SIG-M5 treated with dmso at 0.1 percent for 504 hours (cell line): Measurements from ENCODE around the gene LGR6.
"Not testable (repeated sequence)": the region's sequence is repeated elsewhere in the genome, so short reads cannot be mapped to it uniquely, and the experiment has no call there.

ENCODE experiments used
- DNase-seq: peaks from one replicate; lab custom pipeline; 2025; ENCODE audit not compliant: unreplicated experiment; lab: John Stamatoyannopoulos, UW

LGR6 gene

GRCh38 chr1:202261209-202261958 lies 67.8 kb downstream of the LGR6 start:
- DNase-seq: not testable (repeated sequence)

DNA sequence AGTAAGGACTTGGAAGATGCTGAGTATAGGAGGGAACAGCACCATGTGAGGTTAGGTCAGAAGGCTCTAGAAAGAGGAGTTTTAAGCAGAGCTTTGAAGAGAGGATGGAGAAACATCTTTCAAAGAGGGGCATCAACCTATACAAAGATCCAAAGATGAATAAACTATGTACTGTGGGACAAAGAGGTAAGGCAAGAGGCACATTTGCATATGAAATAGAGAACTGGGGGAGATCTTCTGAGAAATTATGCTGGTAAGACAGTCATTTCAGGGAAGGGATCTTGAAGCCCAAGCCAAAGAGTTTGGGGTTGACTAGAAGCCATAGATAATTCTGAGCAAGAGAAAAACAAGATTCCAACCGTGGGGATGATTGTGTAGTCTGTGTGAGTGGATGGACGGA lies 70.0 kb downstream of the LGR6 start:
- no peak for DNase-seq

- DNase-seq: no peak
Observed at GRCh38 chr1:202264300-202264699, 70.7 kb downstream of the LGR6 start.

DNA sequence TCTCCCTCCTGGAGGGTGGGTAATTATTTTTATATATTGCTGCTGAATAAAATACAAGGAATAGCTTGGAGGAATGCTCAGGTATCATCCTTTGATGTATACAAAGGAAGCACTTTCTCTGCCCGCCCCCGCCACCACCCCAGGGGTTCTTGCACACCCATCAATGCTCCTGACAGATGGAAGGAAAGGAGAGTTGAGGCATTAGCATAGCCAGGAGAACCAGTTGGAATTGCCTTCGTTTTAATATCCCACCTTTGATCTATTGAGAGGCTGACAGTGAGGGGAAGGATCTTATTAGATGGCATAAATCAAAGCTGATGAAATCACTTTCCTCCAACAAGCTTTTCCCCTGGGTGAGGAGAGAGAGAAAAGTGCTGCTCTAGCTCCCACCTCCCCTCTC lies 71.1 kb downstream of the LGR6 start:
- no peak for DNase-seq

DNA sequence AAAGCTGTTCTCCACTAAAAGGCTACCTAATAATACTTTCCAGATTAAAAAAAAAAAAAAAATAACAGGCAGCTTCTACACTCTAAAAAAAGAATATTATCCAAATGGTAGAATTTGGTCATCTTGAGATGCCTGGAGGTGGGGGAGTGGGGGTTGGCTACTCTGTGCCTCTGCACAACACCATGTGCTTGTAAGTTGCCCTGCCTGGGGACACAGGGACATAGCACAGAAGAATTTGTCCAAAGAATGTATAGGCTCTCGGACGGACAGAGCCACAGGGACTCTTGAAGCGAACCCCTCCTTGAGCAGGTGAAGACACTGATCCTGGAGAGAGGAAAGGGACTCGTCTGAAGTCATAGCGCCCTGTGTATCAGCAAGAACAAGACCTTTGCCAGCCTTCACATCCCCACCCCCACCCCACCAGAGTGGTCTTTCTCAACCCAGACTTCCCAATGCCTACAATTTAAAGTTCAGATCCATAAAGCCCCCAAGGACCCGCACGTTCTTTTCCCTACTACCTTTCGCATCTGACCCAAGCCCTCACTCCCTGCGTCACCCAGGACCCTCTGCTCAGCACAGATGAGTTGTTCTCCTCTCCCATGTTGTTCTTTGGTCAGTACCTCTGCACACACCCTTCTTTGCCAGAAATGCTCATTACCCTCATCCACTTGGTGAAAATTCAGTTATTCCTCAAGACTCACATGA lies 72.6 kb downstream of the LGR6 start:
- no peak for DNase-seq

DNA sequence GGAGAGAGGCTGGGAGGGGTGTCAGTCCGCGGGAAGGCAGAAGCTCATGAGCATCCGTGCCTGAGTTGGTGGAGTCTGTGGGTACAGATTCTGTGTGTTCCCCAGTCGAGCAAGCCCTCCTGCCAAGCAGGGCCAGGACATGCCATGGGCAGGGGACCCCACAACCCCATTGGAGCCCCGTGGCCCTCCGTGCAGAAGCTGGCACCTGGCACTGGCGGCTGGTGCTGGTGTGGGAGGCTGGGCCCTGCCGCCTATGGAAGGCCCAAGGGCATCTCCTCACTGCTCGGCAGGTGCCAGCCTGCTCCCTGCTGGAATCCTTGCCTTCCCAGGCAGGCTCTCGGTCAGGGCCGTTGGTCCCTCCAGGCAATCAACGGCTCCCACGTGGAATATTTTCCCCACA lies 74.4 kb downstream of the LGR6 start:
- no peak for DNase-seq

- no peak for DNase-seq
Observed at GRCh38 chr1:202268817-202269216, 75.2 kb downstream of the LGR6 start.

DNA sequence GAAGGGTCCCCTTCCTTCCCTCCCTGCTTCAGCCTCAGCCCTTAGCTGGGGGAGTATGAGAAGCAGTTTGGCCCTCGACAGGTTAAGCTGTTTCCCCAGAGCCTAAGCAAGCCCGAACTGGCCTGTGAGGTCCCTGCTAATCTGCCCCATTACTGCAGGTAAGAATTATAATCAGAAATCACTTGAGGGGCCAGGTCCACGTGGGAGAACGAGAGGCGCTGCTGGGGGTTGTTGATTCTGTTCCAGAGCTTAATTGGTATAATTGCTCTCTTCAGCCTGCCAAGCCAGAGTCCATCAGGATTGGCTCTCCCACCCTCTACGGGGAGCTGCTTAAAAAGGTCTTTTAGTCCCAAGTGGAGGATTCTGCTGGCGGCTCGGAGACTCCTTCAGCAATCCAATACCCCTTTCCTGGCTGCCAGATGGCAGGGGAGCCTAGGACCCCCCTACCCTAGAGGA lies 77.3 kb downstream of the LGR6 start:
- no peak for DNase-seq

DNA sequence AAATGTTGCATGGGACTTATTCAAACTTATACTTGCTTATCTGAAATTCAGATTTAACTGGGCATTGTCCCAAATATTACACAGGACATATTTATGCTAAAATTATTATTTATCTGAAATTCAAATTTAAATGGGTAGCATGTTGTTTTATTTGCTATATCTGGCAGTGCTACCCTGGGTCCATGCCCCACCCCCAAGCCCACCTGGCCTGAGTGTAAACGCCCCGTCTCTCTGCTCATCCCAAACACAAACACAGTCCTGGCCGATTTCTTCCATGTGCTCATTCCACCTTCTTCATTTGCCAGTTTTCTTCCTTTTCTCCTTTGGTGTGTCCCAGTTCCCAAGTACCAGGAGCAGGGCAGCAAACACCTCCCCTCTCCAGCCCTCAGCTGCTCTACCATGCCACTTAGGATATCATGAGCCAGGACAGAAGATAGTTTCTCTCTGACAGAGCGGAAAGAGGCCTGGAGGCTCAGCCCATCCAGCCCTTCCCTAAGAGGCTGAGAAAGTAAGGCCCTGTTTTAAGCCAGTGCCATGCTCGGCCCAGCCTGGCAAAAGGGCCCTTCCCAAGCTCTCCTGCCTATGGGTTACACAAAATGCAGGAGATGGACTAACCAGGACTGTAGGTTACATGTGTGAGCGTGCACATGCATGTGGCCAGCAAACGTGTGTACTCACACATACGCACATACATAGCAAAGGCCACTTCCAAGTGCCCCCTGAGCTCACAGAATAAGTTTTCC lies 78.7 kb downstream of the LGR6 start:
- DNase-seq: no peak

DNA sequence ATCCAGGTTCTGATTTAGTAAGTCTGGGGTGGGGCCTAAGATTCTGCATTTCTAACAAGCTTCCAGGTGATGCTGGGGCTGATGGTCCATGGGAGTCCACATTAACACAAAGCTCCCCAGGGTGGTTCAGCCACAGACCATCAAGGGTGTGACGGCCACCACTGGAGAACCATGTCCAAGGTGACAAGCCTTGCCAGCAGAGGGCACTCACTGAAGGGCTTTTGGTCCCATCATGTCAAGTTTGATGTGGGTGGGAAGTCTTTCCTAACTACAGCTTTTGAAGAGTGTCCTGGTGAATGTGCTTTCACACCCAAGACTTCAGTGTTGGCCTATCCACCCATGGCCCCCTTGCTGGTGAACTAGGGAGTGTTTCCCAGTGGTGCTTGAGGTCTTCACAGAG lies 81.0 kb downstream of the LGR6 start:
- DNase-seq: peak; percentile 64

GRCh38 chr1:202275061-202275770 lies 81.6 kb downstream of the LGR6 start:
- DNase-seq: no peak

DNA sequence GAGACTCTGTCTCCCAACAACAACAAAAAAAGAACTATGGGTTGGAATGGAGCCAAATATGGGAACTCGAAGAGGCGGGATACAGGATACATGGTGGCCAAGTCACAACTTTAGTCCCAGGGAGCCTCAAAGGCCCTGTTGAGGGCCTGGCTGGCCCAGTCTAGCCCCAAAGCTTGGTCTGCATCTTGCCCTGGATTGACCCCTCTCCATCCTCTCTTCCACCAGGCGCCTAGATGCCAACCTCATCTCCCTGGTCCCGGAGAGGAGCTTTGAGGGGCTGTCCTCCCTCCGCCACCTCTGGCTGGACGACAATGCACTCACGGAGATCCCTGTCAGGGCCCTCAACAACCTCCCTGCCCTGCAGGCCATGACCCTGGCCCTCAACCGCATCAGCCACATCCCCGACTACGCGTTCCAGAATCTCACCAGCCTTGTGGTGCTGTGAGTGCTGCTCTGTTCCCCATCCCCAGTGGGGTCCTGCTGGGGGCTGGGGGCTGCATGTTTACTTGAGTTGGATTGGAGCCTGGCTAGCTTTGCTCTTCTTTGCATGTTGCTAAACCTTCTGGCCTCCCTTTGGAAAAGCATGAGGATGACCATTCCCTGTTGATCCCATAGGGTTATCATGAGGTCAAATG lies 82.6 kb downstream of the LGR6 start:
- no peak for DNase-seq

- no peak for DNase-seq
Observed at GRCh38 chr1:202276920-202277319, 83.3 kb downstream of the LGR6 start.

GRCh38 chr1:202278751-202279150 lies 85.2 kb downstream of the LGR6 start:
- DNase-seq: no peak

DNA sequence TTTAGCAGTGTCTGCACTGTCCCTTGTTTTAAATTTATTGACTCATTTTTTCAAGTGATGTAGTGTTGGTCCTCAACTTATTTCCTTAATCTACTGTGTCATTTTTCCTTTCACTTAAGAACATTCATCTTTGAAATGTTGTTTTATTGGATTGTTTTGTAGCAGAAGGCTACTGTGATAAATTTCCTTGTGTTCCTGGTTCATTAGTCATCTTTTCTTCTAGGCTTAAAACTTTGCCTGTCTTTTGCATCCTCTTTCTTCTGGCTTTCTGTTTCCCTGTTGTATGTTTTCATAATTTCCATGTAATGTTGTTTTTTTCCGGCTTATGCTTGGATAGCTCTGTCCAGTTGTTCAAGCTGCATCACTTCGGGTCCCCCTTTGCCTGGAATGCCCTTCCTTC lies 86.2 kb downstream of the LGR6 start:
- DNase-seq: no peak

DNA sequence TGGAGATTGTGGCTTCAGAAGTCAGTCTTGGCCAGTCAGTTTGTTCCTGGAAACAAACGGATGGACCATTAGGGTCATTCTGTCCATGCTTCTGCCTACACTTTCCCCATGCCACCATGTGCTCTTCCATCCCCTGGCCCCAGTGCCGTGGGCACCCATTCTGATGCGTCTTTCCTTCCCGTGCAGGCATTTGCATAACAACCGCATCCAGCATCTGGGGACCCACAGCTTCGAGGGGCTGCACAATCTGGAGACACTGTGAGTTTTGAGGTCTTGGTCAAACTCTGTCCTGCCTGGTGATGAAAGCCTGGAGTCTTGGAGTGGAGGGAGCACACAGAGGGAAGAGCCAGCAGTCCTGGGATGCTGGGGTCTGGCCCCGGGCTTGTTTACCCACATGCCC lies 87.0 kb downstream of the LGR6 start:
- no peak for DNase-seq

DNA sequence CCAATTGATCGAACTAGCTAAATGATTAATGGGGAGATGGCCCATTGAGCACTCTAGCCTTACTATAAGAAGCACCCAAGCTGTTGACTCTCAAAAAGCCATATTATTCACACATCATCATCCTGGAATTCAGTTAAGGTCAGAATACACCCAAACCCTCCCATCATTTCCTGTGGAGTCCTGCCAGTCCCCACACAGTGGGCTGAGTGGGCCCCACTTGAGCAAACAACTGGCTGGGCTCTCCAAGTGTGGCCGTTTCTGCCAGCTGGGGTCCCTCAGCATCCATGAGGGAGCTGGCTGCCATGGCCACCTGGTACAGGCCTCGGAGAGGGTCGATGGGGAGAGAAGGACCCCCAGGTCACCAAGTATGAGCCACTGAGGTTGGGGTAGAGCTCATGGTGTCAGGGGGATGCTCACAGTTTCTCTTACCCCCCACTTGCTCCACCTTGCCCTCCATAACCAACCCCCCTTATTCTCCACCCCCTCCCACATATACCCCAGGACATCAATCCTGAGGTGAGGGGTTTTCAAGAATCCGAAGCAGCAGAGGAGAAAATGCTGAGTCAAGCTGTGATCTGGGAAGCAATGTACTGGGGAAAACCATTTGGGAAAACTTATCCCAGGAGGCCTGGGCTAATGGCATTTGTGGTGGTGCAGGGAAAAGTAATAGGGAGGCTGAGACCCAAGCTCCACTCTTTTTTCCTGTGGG lies 87.9 kb downstream of the LGR6 start:
- no peak for DNase-seq

DNA sequence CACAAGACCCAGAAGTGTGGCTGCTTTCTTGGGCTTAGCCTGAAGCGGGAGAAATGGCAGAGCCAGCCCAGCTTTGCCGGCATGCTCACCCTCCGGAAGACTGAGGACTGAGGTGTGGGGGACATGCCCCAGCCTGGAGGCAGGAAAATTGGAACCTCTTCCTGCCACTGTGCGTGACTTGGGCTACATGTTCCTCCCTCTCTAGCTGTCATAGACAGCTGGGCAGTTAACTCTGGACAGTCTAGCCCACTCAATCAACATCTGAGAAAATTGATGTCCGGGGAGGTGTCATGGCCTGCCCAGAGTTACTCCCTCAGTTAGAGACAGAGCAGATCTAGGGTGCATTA lies 88.4 kb downstream of the LGR6 start:
- DNase-seq: no peak

GRCh38 chr1:202282596-202283283 lies 89.1 kb downstream of the LGR6 start:
- DNase-seq: no peak

DNA sequence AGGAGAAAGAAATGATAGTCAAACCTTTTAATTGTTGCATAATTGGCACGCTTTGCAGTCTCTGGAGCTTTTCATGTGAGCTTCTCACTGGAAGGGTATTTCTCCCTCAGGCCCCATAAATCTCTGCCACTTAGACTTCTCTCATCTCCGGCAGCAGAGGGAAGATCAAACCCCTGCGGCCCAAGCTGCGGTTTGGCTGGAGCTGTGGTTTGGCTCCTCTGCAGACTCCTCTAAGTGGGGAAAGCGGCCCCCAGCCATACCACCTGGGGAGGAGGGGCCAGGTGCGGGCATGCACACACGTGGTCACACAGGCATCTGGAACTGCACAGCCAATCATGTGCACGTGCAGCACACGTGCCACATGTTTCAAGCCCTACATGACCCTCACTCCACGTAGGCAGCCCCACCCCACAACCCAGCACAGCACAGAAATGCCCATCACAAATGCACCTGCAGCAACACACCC lies 89.8 kb downstream of the LGR6 start:
- DNase-seq: no peak
